Activated naive CD8-positive, alpha-beta T cell treated with anti-CD3 and anti-CD28 coated beads, Interleukin-2, amount 50 U/mL, for 16 hours (primary cell): Measurements from ENCODE around the gene CAPN12.
"Not testable (repeated sequence)": the region's sequence is repeated elsewhere in the genome, so short reads cannot be mapped to it uniquely, and the experiment has no call there.

ENCODE experiments used
- DNase-seq: peaks from one replicate; pipeline ENCODE4 v3.0.0-alpha.2; 2020; ENCODE audit warnings: low read depth, low spot score

The CAPN12 gene

GRCh38 chr19:38771569-38771968, 27.3 kb upstream of the CAPN12 start:
- not testable (repeated sequence) for DNase-seq

GRCh38 chr19:38770949-38771275, 26.6 kb upstream of the CAPN12 start:
- not testable (repeated sequence) for DNase-seq

GRCh38 chr19:38770228-38770948, 26.1 kb upstream of the CAPN12 start:
- DNase-seq, result not testable (repeated sequence)

- DNase-seq, result peak; percentile 68
These were observed 25.4 kb upstream of the CAPN12 start for GRCh38 chr19:38769635-38770211.

DNA sequence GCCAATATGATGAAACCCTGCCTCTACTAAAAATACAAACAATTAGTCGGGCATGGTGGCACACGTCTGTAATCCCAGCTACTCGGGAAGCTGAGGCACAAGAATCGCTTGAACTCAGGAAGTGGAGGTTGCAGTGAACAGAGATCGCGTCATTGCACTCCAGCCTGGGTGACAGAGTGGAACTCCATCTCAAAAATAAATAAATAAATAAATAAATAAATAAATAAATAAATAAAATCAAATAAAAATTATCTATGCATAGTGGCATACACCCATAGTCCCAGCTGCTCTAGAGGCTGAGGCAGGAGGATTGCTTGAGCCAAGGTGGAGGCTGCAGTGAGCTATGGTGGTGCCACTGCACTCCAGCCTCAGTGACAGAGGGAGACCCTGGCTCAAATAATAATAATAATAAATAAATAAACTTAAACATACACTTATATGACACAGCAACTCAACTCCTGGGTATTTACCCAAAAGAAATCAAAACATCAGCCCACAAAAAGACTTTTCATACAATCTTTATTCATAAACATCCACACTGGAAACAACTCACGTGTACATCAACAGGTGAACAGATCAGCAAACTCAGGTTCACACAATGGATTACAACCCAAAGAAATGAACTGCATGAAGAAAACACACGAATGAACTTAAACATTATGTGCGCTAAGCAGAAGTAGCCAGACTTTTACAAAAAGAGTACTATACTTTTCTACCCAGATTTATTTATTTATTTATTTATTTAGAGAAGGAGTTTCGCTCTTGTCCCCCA, 22.2 kb upstream of the CAPN12 start:
- DNase-seq, result no peak

GRCh38 chr19:38765214-38765613, 20.9 kb upstream of the CAPN12 start:
- DNase-seq, result no peak

DNA sequence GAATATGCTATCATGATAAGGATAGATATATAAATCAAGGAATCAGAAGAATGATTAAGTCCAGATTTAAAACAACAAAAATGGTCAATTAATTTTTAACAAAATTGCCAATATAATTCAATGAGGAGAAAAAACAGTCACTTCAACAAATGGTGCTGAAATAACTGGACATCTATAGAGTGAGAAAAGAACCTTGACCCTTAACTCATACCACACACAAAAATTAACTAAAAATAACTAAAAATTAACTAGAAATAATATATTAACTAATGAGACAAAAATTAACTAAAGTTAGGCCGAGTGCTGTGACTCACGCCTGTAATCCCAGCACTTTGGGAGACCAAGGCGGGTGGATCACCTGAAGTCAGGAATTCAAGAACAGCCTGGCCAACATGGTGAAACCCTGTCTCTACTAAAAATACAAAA, 19.5 kb upstream of the CAPN12 start:
- no peak for DNase-seq

DNA sequence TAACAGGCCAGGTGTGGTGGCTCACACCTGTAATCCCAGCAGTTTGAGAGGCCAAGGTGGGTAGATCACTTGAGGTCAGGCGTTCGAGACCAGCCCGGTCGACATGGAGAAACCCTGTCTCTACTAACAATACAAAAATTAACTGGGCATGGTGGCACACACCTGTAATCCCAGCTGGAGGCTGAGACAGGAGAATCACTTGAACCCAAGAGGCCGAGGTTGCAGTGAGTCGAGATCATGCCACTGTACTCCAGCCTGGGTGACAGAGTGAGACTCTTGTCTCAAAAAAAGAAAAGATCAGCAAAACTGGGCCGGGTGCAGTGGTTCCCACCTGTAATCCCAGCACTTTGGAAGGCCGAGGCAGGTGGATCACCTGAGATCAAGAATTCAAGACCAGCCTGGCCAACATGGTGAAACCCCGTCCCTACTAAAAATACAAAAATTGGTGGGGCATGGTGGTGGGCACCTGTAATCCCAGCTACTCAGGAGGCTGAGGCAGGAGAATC, 17.7 kb upstream of the CAPN12 start:
- DNase-seq, result not testable (repeated sequence)

DNA sequence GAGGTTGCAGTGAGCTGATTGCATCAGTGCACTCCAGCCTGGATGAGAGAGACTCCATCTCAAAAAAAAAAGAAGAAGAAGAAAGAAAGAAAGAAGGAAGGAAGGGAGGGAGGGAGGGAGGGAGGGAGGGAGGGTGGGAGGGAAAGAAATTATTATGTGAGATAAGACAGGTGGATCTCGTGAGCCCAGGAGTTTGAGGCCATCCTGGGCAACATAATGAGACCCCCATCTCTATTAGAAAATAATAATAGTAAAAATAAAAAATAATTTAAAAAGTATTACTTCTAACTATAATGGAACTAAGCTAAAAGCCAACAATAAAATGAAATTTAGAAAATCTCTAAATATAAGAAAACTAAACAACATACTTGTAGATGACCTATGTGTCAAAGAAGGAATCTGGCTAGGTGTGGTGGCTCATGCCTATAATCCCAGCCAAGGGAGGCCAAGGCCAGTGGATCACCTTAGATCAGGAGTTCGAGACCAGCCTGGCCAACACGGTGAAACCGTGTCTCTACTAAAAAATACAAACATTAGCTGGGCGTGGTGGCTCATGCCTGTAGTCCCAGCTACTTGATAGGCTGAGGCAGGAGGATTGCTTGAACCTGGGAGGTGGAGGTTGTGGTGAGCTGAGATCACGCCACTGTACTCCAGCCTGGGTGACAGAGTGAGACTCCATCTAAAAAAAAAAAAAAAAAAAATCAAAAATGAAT, 16.7 kb upstream of the CAPN12 start:
- DNase-seq, result not testable (repeated sequence)

- no peak for DNase-seq
These were observed 15.3 kb upstream of the CAPN12 start for GRCh38 chr19:38759590-38760003.

GRCh38 chr19:38754196-38754595, 9.9 kb upstream of the CAPN12 start:
- not testable (repeated sequence) for DNase-seq

- not testable (repeated sequence) for DNase-seq
These were observed 9.5 kb upstream of the CAPN12 start for GRCh38 chr19:38753783-38754182.

DNA sequence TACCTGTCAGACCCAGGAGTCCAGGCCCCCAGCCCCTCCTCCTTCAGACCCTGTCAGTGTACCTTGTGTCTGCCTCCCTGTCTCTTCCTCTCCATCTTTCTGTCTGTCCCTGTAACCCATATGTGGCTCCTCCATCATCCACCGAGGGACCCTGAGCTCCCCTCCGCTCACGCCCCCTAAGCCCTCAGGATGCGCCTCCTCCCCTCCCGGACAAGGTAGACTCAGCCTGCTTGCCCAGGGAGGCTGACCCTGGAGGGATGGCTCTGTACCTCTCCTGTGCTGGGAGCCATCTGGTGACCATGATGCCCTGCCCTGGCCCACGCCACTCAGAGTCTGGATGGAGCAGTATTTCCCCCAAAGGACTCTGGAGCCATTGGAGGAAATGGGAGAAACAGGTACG, 1.0 kb upstream of the CAPN12 start:
- DNase-seq, result no peak

GRCh38 chr19:38744874-38745273, 600 bp upstream of the CAPN12 start:
- no peak for DNase-seq

DNA sequence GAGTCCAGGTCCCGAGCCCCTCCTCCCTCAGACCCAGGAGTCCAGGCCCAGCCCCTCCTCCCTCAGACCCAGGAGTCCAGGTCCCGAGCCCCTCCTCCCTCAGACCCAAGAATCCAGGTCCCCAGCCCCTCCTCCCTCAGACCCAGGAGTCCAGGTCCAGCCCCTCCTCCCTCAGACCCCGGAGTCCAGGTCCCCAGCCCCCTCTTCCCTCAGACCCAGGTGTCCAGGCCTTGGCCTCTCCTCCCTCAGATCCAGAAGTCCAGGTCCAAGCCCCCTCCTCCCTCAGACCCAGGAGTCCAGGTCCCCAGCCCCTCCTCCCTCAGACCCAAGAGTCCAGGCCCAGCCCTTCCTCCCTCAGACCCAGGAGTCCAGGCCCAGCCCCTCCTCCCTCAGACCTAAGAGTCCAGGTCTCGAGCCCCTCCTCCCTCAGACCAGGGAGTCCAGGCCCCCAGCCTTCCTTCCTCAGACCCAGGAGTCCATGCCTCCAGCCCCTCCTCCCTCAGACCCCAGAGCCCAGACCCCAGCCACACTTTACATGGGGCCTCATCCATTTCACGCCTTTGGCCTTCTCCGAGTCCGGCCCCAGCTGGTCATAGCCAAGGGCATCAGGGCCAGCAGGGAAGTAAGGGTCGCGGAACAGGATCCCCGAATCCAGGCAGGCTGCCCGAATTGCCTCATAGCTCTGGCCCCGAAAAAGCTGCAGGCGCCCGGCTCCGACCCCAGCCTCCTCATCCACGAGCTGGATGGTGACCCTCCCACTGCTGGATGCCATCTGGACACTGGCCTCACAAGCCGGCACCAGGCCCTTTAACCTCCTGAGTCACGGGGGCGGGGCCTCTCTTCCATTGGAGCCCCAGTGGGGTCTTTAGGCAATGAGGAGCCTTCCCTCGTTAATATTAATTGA, 628 bp downstream of the CAPN12 start:
- DNase-seq, result no peak

GRCh38 chr19:38742906-38743305, 1.4 kb downstream of the CAPN12 start:
- DNase-seq, result no peak

GRCh38 chr19:38742296-38742695, 2.0 kb downstream of the CAPN12 start:
- no peak for DNase-seq

GRCh38 chr19:38741670-38742069, 2.6 kb downstream of the CAPN12 start:
- no peak for DNase-seq

GRCh38 chr19:38740932-38741331, 3.3 kb downstream of the CAPN12 start:
- DNase-seq, result no peak

GRCh38 chr19:38740257-38740592, 4.0 kb downstream of the CAPN12 start:
- DNase-seq, result no peak
